NT2/D1 (cell line): Measurements from ENCODE around the gene NOL4L.
A peak's percentile ranks its signal among the peaks of the same experiment; 100 is the strongest.

ENCODE experiments used
- DNase-seq: peaks from one replicate; pipeline ENCODE4 v3.0.0-alpha.2; 2011; ENCODE audit warnings: low read depth, low spot score
- H3K27me3 ChIP-seq: 2 replicates; pipeline ENCODE4 v1.6.0; 2011; ENCODE audit warnings: mild to moderate bottlenecking; ENCODE audit not compliant: insufficient read length, insufficient read depth
- H3K36me3 ChIP-seq: 2 replicates; pipeline ENCODE4 v1.6.1; 2011; ENCODE audit warnings: mild to moderate bottlenecking, low read length, mixed read lengths; ENCODE audit not compliant: insufficient read depth, insufficient read length
- H3K4me1 ChIP-seq: 2 replicates; pipeline ENCODE4 v1.5.1; 2011; ENCODE audit not compliant: insufficient read depth, insufficient read length
- H3K4me3 ChIP-seq: 2 replicates; pipeline ENCODE4 v1.5.1; 2011; ENCODE audit warnings: low read depth; ENCODE audit not compliant: insufficient read length
- H3K9ac ChIP-seq: 2 replicates; pipeline ENCODE4 v1.6.0; 2011; ENCODE audit warnings: low read depth; ENCODE audit not compliant: insufficient read length
- H3K9me3 ChIP-seq: 2 replicates; pipeline ENCODE4 v1.5.1; 2011; ENCODE audit warnings: mild to moderate bottlenecking, low read length; ENCODE audit not compliant: insufficient read depth
- SUZ12 ChIP-seq: IDR thresholded peaks from 2 replicates; pipeline ENCODE4 v1.6.1; 2011; ENCODE audit not compliant: insufficient read length, insufficient read depth; ENCODE audit errors: extremely low read depth
- YY1 ChIP-seq: IDR thresholded peaks from 2 replicates; pipeline ENCODE4 v1.6.1; 2011; ENCODE audit not compliant: insufficient read length, insufficient read depth
- ZNF274 ChIP-seq: IDR thresholded peaks from 2 replicates; pipeline ENCODE4 v1.6.1; 2011; ENCODE audit warnings: mild to moderate bottlenecking, low read depth, low read length

The NOL4L gene

GRCh38 chr20:32458061-32458836, 126.9 kb downstream of the NOL4L start:
- Histone ChIP-seq H3K9me3 (no peaks in the 10 kb centered on the region), H3K27me3 (no peaks in the 10 kb centered on the region), H3K36me3 (peaks cover 36% of the 10 kb centered on the region), H3K9ac (peak overlapping the region; percentile 67), H3K4me3 (peak overlapping the region; percentile 24), H3K4me1 (peaks cover 21% of the 10 kb centered on the region)
- DNase-seq = no peak
- TF ChIP-seq YY1 = no peak
- no peak for TF ChIP-seq SUZ12
- no peak for TF ChIP-seq ZNF274

DNA sequence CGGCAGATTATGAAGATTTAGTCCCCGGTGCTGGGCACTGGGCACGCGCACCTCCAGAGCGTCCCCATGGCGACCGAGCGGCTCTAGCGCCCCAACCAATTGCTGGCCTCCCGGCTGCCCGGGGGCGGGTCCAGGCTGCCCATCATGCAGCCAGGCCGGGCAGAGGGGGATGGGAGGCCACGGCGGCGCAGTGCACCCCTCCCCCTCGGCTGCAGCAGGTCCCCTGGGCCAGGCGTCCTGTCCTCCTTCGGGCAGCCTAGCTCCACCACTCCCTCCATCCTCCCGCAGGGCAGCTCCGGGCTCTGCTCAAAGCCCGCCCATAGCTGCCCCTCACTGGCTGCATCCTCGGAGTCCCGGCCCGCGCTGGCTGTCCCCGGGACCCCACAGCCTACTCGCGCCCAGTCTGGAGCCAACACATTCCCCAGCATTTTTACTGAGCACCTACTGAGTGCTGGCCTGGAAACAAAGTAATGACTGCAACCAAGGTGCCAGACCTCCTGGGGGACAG, 127.6 kb downstream of the NOL4L start:
- H3K9ac ChIP-seq = peak overlapping the region; percentile 67
- peaks cover 20% of the 10 kb centered on the region for H3K4me1 ChIP-seq
- peak overlapping the region; percentile 37 for H3K4me3 ChIP-seq
- no peaks in the 10 kb centered on the region for H3K27me3 ChIP-seq
- DNase-seq = peak; percentile 82
- peaks cover 43% of the 10 kb centered on the region for H3K36me3 ChIP-seq
- TF ChIP-seq SUZ12 (no peak), ZNF274 (no peak), YY1 (no peak)
- H3K9me3 ChIP-seq = no peaks in the 10 kb centered on the region

- Histone ChIP-seq H3K36me3 (peaks cover 47% of the 10 kb centered on the region), H3K9me3 (no peaks in the 10 kb centered on the region), H3K9ac (peak overlapping the region; percentile 79), H3K4me3 (peak overlapping the region; percentile 37), H3K27me3 (no peaks in the 10 kb centered on the region), H3K4me1 (peaks cover 20% of the 10 kb centered on the region)
- TF ChIP-seq ZNF274 (no peak), YY1 (no peak), SUZ12 (no peak)
- no peak for DNase-seq
Measured at GRCh38 chr20:32456869-32457478, 128.2 kb downstream of the NOL4L start.

DNA sequence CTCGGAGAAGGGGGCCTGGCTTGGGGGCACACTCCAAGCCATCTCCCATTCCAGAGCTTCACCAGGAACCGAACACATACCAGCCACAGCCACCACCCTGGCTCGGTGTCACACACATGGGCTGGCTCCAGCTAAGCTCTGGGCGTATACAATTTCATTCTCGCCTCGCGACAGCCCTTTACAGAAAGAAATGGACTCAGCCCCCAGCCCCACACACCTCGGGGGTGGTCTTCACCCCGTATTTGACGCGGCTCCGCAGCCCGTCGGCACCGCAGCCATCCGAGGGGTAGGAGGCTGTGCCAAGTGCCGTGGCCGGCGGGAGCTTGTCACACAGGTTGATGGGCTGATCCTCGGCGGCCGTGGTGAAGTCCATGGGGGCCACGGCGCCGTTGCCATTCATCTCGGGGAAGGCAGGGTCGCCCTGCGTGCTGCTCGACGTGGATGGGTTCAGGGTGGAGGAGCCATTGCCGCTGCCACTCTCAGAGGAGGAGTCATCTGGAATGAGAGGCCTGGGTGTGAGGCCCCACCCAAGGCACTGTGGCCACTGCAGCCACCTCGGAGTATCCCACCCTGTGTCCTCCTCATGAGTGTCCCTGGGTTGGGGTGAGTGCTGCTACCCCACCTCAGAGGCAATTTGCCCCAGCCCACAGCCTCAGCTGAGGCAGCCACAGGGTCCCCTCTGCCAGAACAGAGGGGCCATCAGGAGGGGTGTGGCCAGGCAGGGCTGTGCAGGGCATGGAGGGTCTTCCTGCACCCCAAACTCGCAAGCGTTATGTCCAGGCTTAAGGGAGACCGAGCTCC, 129.0 kb downstream of the NOL4L start:
- H3K9me3 ChIP-seq = no peaks in the 10 kb centered on the region
- no peaks in the 10 kb centered on the region for H3K27me3 ChIP-seq
- TF ChIP-seq YY1 = no peak
- no peak for TF ChIP-seq SUZ12
- no peak for TF ChIP-seq ZNF274
- no peak overlapping the region for H3K4me3 ChIP-seq
- DNase-seq = no peak
- peaks cover 54% of the 10 kb centered on the region for H3K36me3 ChIP-seq
- H3K9ac ChIP-seq = peak overlapping the region; percentile 79
- H3K4me1 ChIP-seq = peaks cover 20% of the 10 kb centered on the region

DNA sequence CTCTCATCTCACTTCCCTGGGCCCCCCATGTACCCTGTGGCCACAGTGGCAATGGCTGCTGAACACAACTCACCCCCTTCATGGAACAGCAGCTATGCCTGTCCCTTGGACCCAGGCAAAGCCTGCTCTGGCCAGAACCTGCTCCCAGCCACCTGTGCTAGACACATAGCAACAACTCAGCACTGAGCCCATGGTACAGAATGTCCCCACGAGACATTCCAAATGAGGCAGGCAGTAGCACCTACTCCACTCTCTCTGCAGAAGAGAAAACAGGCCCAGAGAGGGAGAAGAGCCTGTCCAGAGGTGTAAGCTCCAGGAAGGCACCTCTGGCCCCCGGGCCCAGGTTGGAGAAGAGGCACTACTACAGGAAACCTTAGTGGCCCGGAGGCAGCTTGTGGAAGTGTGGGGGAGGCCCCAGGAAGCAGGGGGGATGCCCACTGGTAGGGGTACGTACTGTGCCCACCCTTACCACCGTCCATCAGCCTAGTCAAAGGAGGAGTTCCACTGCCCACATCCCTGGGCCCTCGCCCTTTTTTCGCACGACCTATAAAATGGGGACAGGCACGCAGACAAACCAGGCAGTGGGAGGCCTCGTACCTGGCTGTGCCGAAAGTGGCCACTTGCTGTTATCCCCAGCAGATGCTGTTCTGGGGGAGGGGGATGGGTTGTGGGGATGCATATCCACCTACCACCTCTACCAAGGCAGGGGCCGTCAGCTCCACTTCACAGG, 129.8 kb downstream of the NOL4L start:
- Histone ChIP-seq H3K36me3 (peaks cover 57% of the 10 kb centered on the region), H3K9ac (no peak overlapping the region), H3K4me3 (no peak overlapping the region), H3K4me1 (peaks cover 20% of the 10 kb centered on the region), H3K9me3 (no peaks in the 10 kb centered on the region), H3K27me3 (no peaks in the 10 kb centered on the region)
- no peak for TF ChIP-seq SUZ12
- TF ChIP-seq YY1 = no peak
- TF ChIP-seq ZNF274 = no peak
- DNase-seq = no peak

DNA sequence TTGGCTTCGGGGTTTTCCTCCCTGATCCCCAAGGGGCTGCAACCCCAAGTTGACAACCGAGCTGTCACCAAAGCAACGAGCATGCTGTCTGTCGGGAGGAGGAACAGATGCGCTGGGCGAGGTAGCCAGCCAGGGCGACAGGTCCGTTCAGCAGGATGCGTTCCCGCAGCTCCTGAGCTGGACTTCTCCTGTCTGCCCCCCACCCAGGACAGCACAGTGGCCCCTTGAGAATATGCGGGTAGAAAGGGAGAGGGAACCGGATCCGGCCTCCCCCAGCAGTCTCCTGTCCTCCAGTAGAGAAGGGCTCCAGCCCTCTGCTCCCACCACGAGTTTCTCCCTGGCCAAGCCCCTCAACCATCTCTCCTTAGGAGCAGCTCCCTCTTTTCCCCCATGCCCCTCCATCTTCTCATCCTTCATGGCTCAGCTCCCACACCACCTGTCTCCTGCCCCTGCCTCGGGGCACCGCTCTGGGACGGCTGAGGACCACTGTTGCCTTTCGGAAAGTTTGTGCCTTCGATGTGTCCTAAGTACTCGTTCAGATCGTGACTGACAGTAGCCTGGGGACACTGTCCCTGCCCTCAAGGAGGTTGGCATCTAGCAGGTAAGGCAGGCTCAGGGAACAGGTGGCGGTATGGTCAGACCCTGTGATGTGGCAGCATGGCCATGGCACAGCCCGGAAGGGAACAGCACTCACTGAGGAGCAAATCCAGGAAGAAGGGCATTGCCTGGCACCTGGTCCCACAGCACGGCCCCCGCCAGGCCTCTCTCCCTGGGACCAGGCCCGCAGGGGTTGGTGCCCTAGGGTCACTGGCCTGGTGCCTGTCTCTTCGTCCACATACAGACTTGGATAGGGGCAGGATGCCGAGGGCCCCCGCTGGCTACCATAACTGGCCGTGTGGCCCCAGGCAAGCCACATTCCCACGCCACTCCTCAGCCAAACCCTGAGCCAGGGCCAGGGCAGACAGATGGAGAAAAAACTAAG, 130.7 kb downstream of the NOL4L start:
- Histone ChIP-seq H3K9me3 (no peaks in the 10 kb centered on the region), H3K9ac (no peak overlapping the region), H3K27me3 (no peaks in the 10 kb centered on the region), H3K4me1 (peaks cover 20% of the 10 kb centered on the region), H3K36me3 (peaks cover 61% of the 10 kb centered on the region), H3K4me3 (no peak overlapping the region)
- no peak for DNase-seq
- TF ChIP-seq ZNF274 (no peak), YY1 (no peak), SUZ12 (no peak)
